Panc1 (cell line): ENCODE results near the gene RMC1. TPM values are rescaled to one million over a fixed set of nuclear protein-coding genes. Genes with fewer than 3 reads are reported as not detected.

Source experiments
- ATAC-seq: fragments of 200-7000 bp; cut with Tn5 transposase; 2 replicates; pipeline ENCODE4 v1.9.1; 2020; ENCODE audit warnings: mild to moderate bottlenecking, moderate library complexity
- BruUV-seq: library from RNA; stranded (reverse); fragments of 400-500 nt; replicated peaks from 2 replicates; lab custom pipeline; 2021; lab: Mats Ljungman, UMichigan
- CTCF ChIA-PET: fragments of 300-600 bp; sonication (Branson Sonifier 250); formaldehyde crosslinking; loops from one replicate; lab custom pipeline; 2022; ENCODE audit warnings: antibody characterized with exemption; lab: Charles Lee
- POLR2A ChIA-PET: fragments of 300-600 bp; sonication (Branson Sonifier 250); formaldehyde crosslinking; loops from one replicate; lab custom pipeline; 2022; ENCODE audit warnings: antibody characterized with exemption; lab: Charles Lee
- DNase-seq: peaks from one replicate; pipeline ENCODE4 v3.0.0-alpha.2; 2010; ENCODE audit warnings: low read depth, low spot score
- H3K27ac ChIP-seq: 2 replicates; pipeline ENCODE4 v1.5.1; 2011; ENCODE audit warnings: mild to moderate bottlenecking, low read length, inconsistent platforms
- H3K27me3 ChIP-seq: fragments of 200-500 bp; sonication (Bioruptor generic); 2 replicates; pipeline ENCODE4 v1.6.0; 2014; ENCODE audit warnings: low read length, inconsistent platforms; ENCODE audit not compliant: control insufficient read depth, insufficient read depth
- H3K36me3 ChIP-seq: fragments of 200-500 bp; sonication (Bioruptor generic); 2 replicates; pipeline ENCODE4 v1.5.1; 2014; ENCODE audit warnings: inconsistent platforms, mild to moderate bottlenecking, low read length, moderate library complexity; ENCODE audit not compliant: control insufficient read depth, insufficient read depth
- H3K4me1 ChIP-seq: 2 replicates; pipeline ENCODE4 v1.5.1; 2011; ENCODE audit warnings: inconsistent platforms, mild to moderate bottlenecking, low read length, moderate library complexity; ENCODE audit not compliant: control insufficient read depth, insufficient read depth
- H3K4me3 ChIP-seq, 2 experiments: 2 replicates each; pipeline ENCODE4 v1.5.1; 2011 to 2012; ENCODE audit warnings: low read depth in 2 of 2, low read length in 2 of 2, mild to moderate bottlenecking in 2 of 2, inconsistent platforms in 1 of 2, moderate library complexity in 1 of 2
- H3K9me3 ChIP-seq: fragments of 200-500 bp; sonication (Bioruptor generic); 2 replicates; pipeline ENCODE4 v1.5.1; 2014; ENCODE audit warnings: low read depth, mild to moderate bottlenecking, inconsistent platforms, low read length, moderate library complexity; ENCODE audit not compliant: control insufficient read depth, insufficient read depth
- CTCF ChIP-seq: fragments of 450-650 bp; IDR thresholded peaks from 2 replicates; pipeline ENCODE4 v1.5.1; 2017; ENCODE audit warnings: mild to moderate bottlenecking
- POLR2AphosphoS5 ChIP-seq: IDR thresholded peaks from 2 replicates; pipeline ENCODE4 v1.6.1; 2012; ENCODE audit warnings: mild to moderate bottlenecking, low read depth, low read length, moderate library complexity
- REST ChIP-seq, 2 experiments: IDR thresholded peaks; 2 replicates each; pipeline ENCODE4 v1.6.1; 2011 to 2012; ENCODE audit warnings: low read depth in 2 of 2, control low read depth in 1 of 2, low read length in 1 of 2, mild to moderate bottlenecking in 1 of 2, moderate library complexity in 1 of 2; ENCODE audit not compliant: insufficient read depth in 1 of 2
- SIN3A ChIP-seq: IDR thresholded peaks from 2 replicates; pipeline ENCODE4 v1.6.1; 2012; ENCODE audit warnings: low read depth, mild to moderate bottlenecking, low read length, moderate library complexity, borderline replicate concordance; ENCODE audit not compliant: insufficient read depth
- TCF7L2 ChIP-seq: IDR thresholded peaks from 2 replicates; pipeline ENCODE4 v1.6.1; 2011; ENCODE audit warnings: mild to moderate bottlenecking, low read depth, low read length, inconsistent platforms
- in situ Hi-C: cut with HindIII; loops from 2 replicates; pipeline ENCODE4 v1.10.0; 2016; ENCODE audit warnings: low sequenced_read_pairs, low pct_unique_long_range_greater_than_20kb
- intact Hi-C: fragments of 100-400 bp; cut with micrococcal nuclease; formaldehyde crosslinking; loops from one replicate; pipeline ENCODE4 v1.10.0; 2022; ENCODE audit not compliant: unreplicated experiment
- total RNA-seq: library from RNA; stranded (reverse); gene quantifications from one replicate; pipeline ENCODE4 v1.2.1, GENCODE V29; 2021; ENCODE audit not compliant: unreplicated experiment

Gene RMC1
- total RNA-seq, 1 experiment from 2014 or later, result 57.4 TPM

- TF ChIP-seq REST (IDR thresholded peaks at IDR 0.05; ENCODE audit: insufficient read depth in 1 of 2, low read depth in 2 of 2, low read length in 1 of 2) (no peak), TCF7L2 (no peak), SIN3A (no peak), CTCF (no peak), POLR2AphosphoS5 (no peak)
- H3K4me3 ChIP-seq, result no peak overlapping the region
- BruUV-seq, result no TSS peak
- H3K9me3 ChIP-seq, result no peaks in the 10 kb centered on the region
- no peaks in the 10 kb centered on the region for H3K27me3 ChIP-seq
- no peak overlapping the region for H3K27ac ChIP-seq
- intact Hi-C loops, result no loop called here
- CTCF ChIA-PET, result interaction anchor here (0.8 kb wide), 1 partner anchor 11 kb away, joined by 4 read pairs; no protein-coding TSS in a partner anchor
- POLR2A ChIA-PET, result interaction anchor here (0.5 kb wide), 1 partner anchor 83 kb away, joined by 3 read pairs; no protein-coding TSS in a partner anchor
- H3K4me1 ChIP-seq, result peaks cover 5% of the 10 kb centered on the region; the same call in 1 of the 2 replicates
- in situ Hi-C loops, result no loop called here
- no peak for ATAC-seq
- H3K36me3 ChIP-seq, result peaks cover 32% of the 10 kb centered on the region
- DNase-seq, result no peak
These were observed 23.3 kb downstream of the RMC1 start for GRCh38 chr18:23526501-23527063.

GRCh38 chr18:23528580-23529472 is 25.5 kb downstream of the RMC1 start:
- ChIA-PET POLR2A (interaction anchor here (0.6 kb wide), 1 partner anchor 47 kb away, joined by 3 read pairs; no protein-coding TSS in a partner anchor), CTCF (no interaction called here)
- TF ChIP-seq CTCF, result no peak
- TF ChIP-seq POLR2AphosphoS5, result 0 out of 2 replicates have a peak, but pooled peaks have one; percentile 9
- H3K27me3 ChIP-seq, result no peaks in the 10 kb centered on the region
- intact Hi-C loops (no loop called here), in situ Hi-C loops (no loop called here)
- no peak overlapping the region for H3K4me3 ChIP-seq
- no peak overlapping the region; the same call in 1 of the 2 replicates for H3K27ac ChIP-seq
- no peaks in the 10 kb centered on the region for H3K9me3 ChIP-seq
- DNase-seq (no peak), ATAC-seq (no peak)
- BruUV-seq, result no TSS peak
- peaks cover 5% of the 10 kb centered on the region; the same call in 1 of the 2 replicates for H3K4me1 ChIP-seq
- H3K36me3 ChIP-seq, result peaks cover 40% of the 10 kb centered on the region
